GM18499 (cell line): ENCODE results near the gene FSTL4.

Source experiments
- ATAC-seq: cut with Tn5 transposase; IDR thresholded peaks from one replicate; pipeline ENCODE4 v1.9.1; 2021; ENCODE audit warnings: moderate number of reproducible peaks; ENCODE audit not compliant: insufficient read depth, unreplicated experiment

Gene FSTL4

DNA sequence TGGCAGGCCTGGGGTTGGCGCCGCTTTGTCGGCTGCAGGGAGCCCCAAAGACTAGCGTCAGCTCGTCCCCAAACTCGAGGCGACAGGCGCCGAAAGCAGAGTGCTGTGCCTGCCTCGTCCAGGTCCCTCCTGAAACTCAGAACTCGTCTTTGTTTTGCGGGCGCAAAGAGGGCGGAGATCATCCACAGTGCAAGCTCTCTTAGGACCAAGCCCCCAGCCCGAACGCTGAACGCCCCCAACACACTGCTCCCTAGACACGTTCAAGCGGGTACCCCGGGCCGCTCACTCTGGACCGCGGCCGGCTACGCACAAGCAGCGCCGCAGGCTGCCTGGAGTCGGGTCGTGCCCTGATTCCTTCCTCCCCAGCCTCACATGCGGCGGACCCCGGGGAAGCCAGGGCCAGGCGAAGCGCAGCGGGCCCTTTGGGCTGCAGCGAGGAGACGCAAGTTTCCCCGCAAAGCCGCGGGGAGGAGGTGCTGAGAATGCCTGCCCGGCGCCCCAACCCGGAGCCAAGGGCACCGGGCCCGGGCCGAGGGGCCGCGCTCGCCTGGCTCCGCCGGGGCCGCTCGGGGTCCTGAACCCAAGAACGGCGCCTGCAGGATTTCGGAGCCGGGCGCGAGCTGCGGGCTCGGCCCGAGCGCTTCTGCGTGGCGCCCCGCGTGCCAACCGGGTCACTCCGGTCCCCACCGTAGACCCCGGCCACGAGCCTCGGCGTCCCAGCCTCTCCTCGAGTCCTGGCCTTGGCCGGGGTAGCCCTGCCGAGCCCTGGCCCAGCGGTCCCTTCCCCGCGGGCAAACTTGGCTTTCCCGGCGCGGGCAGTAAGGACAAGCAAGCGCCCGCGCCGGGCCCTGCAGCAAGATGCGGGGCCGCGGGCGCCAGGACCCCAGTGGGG is 738 bp downstream of the FSTL4 start:
- no peak for ATAC-seq

- no peak for ATAC-seq
Measured at GRCh38 chr5:133610489-133611356, 1.6 kb downstream of the FSTL4 start.

- no peak for ATAC-seq
Measured at GRCh38 chr5:133607451-133607850, 4.9 kb downstream of the FSTL4 start.

- no peak for ATAC-seq
Measured at GRCh38 chr5:133606835-133607234, 5.5 kb downstream of the FSTL4 start.

GRCh38 chr5:133605323-133605722 is 7.0 kb downstream of the FSTL4 start:
- ATAC-seq, result no peak

DNA sequence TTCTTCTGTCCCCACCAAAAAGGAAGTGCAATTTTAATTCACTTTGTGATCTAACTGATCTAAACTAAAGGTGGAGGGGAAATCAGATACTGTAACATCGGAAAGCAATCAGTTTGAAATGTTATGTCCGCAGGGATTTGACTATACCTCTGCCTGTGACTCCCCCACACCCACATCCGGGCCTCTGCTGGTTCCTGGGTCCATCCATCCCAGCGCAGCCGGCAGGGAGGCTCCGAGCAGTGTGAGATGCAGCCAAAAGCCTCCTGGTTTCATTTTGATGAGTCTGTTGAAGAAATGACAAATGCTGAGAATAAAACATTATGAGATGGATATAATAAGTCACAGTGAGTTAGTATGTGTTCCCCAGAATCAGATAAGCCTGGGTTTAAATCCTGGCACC is 8.6 kb downstream of the FSTL4 start:
- ATAC-seq, result no peak

DNA sequence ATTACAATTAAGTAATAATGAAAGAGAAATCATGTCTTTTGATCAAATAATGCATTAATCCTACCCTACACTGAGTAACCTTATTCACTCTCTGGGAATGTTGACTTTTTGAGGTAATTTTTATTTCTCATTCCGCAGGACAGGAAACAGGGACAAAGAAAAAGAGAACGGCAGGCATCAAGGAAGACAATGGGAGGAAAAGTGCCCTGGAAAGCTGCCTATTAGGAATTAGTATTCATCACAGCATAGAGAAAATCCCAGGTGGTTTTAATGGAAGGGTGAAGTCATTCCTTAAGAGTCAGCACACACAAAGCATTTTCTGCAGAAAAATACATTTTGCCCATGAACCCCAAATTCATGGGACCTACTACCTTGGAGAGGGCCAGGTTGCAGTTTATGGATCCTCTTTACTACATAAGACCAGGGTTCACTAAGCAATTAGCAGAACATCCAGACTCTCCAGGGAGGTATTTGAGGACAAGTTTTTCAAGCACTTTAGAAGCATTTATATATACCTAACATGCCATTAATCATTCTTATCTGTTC is 9.4 kb downstream of the FSTL4 start:
- ATAC-seq, result no peak

DNA sequence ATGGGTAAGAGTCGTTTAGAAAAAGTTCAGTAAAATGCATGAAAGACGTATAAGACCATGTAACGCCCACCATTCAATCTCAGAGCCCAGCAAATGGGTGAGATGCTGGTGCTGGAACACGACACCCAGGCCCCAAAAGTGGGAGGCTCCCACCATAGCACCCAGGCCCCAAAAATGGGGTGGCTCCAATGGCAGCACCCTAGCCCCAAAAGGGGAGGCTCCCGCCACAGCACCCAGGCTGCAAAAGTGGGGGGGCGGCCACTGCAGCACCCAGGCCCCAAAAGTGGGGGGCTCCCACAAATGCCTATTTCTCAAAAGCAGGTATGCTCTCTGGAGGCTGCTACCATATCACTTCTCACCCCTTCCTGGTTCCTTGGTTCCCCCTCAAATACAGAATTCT is 12.7 kb downstream of the FSTL4 start:
- ATAC-seq, result no peak

- no peak for ATAC-seq
Measured at GRCh38 chr5:133599044-133599443, 13.3 kb downstream of the FSTL4 start.

DNA sequence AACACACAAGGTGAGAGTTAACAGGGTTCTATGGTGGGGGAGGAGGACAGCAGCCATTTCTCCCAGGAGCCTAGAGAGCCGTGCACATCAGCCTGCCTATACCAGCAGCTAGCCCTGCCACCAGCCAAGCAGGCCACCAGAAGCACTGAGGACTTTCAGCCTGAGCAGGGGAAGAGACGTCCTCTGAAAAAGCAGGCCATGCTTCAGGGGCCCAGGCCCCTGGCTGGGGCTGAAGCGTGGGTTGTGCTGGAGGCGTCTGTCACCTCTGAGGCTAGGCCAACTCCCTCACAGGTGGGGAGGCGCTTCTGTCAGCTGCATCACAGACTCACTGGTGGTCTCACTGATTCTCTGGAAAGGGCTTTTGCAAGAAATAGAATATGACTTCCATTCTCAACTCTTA is 16.3 kb downstream of the FSTL4 start:
- no peak for ATAC-seq

DNA sequence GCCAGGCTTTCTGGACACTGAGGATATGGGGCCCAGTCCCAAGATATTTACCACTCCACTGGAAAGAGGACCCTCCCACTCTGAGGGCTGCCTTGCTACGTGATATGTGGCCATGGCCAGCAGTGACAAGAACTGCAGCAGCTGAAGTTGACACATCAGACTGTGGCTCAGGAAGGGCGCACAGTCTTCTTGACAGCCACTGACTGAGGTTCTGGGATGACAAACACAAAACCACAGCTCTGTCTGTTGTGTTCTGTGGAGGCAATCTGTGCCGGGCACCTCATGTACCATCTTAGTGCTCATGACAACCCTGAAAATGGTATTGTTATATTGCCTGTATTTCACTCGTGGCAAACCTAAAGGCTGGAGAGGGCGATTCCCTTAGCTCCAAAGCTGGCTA is 16.9 kb downstream of the FSTL4 start:
- ATAC-seq, result no peak

DNA sequence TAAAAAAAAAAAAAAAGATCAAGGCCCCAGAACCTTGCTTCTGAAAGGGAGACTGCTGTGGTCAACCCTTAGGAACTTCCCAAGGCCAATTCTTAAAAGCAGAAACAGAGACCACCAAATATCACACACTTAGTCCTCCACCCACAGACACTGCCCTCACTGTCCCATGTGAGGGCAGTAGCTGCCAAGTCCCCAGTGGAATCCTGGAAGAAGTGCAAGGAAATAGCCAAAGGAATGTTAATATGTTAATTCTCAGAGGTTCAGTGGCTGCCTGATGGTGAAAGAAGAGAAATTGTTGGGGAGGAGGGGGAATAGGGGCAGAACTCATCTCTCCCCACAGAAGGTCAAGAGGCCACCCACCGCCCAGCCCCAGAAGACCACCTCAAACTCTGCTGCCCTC is 23.1 kb downstream of the FSTL4 start:
- ATAC-seq, result no peak

DNA sequence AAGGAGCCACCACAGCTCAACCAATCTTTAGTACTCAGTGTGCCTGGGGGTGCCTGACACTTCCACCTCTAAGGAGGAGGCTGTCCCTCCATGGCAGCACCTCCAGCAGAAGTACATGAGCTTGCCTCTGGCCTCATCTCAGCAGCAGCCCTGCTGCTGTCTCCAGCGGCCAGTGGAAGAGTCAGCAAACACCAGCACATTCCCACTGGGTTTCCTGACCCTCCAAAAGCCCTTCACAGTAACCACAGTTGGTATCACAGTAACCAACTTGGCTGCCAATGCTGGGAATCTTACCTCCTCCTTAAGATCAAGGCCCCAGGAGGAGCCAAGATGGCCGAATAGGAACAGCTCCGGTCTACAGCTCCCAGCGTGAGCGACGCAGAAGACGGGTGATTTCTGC is 29.4 kb downstream of the FSTL4 start:
- no peak for ATAC-seq

DNA sequence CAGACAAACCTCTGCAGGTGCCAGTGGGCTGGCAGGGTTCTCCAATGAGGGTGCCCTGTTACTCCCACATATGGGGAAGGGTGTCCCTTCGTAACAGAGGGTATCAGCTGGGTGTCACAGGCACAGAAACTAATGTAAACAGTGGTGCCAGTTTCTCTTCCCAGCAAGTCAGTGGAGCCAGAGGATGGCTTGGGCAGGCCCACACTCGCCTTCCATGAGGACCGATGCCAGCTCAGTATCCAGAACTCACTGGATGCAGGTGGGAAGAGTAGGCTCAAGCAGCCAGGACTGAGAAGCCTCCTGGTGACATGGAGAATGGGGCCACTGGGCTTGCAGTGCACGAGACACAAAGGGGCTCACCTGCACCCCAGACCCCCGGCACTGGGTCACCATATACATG is 30.4 kb downstream of the FSTL4 start:
- no peak for ATAC-seq

DNA sequence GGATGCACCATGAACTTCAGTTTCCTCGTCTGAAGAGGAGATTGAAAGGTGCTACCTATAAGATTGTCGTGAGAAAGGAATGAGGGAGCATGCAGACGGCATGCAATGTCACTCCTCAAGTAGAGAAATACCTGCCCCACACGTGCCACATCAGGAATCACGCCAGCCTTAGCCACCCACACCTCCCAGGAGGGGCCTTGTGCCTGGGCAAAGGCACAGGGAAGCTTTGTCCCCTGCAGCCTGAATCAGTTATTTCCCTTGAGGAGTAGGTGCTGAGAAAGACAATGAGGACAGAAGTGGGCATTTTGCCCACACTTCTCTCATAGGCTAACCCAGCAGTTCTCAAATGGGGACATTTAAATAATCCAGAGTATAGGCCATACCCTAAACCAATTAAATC is 31.0 kb downstream of the FSTL4 start:
- ATAC-seq, result no peak

DNA sequence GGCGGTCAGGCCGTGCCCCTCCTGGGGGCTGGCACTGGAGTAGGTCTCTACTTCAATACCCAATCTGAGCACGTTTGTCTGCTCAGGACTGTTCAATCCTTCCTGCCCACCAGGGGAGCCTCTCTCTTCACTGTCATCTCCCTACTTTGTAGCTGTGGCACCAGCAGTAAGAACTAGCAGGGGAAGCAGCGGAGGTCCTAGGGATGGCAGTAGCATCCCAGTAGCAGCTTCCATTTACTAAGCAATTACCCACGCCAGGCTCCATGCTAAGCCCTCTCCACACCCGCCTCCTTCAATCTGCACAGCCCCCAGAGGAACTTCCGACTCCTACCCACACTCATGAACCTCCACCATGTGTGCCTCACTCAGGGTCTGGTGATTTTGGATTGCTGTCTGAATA is 31.7 kb downstream of the FSTL4 start:
- no peak for ATAC-seq

GRCh38 chr5:133579766-133580165 is 32.6 kb downstream of the FSTL4 start:
- no peak for ATAC-seq

GRCh38 chr5:133569347-133569746 is 43.0 kb downstream of the FSTL4 start:
- no peak for ATAC-seq

DNA sequence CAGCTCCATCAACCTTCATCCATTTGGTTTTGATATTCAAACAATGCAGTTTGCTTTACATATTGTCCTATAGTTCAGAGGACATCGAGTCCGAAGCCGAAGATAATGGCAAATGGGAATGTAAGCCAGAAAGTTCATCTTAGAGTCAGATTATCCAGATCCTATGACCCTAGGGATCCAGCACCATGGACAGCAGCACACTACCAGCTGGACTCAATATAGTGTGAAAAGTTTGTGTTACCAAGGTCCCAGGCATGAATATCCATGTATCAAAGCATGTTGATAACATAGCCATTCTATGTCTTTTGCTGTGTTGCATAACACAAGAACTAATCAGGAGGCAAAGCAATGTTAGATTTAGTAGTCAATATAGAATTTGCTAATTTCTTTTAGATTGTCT is 46.3 kb downstream of the FSTL4 start:
- no peak for ATAC-seq

DNA sequence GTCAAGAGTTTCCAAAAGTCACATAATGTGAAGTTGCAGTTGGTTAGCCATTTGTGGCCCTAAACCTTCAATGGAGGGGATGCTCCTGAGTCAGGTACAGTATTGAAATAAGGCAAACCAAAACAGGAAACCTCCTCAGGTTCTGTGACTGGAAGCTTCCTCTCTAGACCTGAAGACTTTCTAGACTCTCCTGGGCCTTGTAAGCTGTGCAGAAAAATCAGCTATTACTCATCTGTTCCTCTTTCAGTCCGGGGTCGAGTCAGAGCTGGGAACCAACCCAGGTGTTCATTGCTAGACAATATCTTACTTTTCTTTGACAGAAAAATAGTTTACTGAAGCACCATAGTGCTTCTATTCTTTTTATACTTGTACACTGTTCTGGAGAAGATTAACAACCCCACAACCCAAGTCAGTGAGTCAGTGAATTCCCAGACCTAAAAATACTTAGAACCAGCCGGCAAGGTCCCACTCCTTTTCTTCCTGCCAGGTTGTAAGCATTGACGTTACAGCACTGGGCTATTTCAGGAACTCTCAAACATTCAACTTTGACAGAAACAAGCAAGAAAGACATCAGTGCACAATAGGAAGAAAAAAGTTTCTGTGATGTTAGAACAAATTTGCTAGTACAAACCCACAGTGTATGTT is 47.3 kb downstream of the FSTL4 start:
- no peak for ATAC-seq

DNA sequence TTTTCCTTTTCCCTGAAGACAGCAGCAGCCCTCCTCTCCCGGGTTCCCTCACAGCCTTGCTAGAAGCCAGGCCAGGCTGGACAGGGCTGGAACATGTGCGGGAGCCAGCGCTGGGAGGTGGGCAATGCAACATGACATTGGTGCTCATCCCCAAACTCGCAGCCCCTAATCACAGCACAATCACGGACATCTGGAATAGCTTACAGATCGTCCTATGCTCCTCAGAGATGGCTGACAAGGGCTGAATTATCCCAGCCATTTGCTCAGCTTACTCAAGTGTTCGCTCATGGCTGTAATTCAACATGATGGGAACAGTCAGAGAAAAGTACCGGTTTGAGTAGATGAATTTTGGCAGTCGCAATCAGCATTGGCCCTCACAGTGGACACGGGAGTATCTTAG is 49.8 kb downstream of the FSTL4 start:
- no peak for ATAC-seq
